Esophagus mucosa (tissue), 1 donor: ENCODE data around the gene RAD51AP1. TPM values are rescaled to one million over a fixed set of nuclear protein-coding genes. Genes with fewer than 3 reads are reported as not detected.
"Not testable (repeated sequence)": the region's sequence is repeated elsewhere in the genome, so short reads cannot be mapped to it uniquely, and the experiment has no call there.

Experiments
- ATAC-seq: fragments of 200-7000 bp; cut with Tn5 transposase; one replicate; pipeline ENCODE4 v1.9.1; 2020
- total RNA-seq: library from RNA; stranded (reverse); gene quantifications from one replicate; pipeline ENCODE4 v1.2.4, GENCODE V29; 2023
- donor health status: DM: yes; HTN: yes; CAD: no.

RAD51AP1 gene, protein sequence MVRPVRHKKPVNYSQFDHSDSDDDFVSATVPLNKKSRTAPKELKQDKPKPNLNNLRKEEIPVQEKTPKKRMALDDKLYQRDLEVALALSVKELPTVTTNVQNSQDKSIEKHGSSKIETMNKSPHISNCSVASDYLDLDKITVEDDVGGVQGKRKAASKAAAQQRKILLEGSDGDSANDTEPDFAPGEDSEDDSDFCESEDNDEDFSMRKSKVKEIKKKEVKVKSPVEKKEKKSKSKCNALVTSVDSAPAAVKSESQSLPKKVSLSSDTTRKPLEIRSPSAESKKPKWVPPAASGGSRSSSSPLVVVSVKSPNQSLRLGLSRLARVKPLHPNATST
- total RNA-seq = 7.9 TPM

- peak; percentile 100 for ATAC-seq
Measured at GRCh38 chr12:4538207-4539160, at the start of gene RAD51AP1. Gene RAD51AP1 (plus strand): TSS chr12:4538890. CDS start chr12:4538940, 50 bp downstream.

GRCh38 chr12:4489556-4489955 lies 49.1 kb upstream of the RAD51AP1 start:
- ATAC-seq = no peak

- no peak for ATAC-seq
Measured at GRCh38 chr12:4490973-4491372, 47.7 kb upstream of the RAD51AP1 start.

GRCh38 chr12:4496145-4496838 lies 42.4 kb upstream of the RAD51AP1 start:
- ATAC-seq = no peak

- no peak for ATAC-seq
Measured at GRCh38 chr12:4499186-4499585, 39.5 kb upstream of the RAD51AP1 start.

GRCh38 chr12:4505376-4505986 lies 33.2 kb upstream of the RAD51AP1 start:
- ATAC-seq = no peak

- ATAC-seq = no peak
Measured at GRCh38 chr12:4506430-4506829, 32.3 kb upstream of the RAD51AP1 start.

DNA sequence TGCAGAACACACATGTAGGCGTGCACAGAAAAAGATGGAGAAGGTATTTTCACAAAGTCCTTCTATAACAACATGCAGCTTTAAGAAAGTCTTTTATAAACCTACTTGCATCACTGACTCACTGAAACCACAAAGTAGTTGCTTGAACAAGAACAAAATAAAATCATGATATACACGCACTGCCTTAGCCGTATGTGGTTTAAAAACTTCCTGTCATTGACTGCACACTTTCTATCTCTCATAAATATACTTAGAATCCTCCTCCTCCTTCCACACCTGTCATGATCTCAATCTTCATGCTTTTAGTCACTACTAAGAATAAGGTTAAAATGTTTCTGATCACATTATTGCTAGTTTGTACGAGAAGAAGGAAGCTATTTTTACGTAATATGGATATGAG lies 31.8 kb upstream of the RAD51AP1 start:
- no peak for ATAC-seq

- ATAC-seq = not testable (repeated sequence)
Measured at GRCh38 chr12:4508503-4508902, 30.2 kb upstream of the RAD51AP1 start.

DNA sequence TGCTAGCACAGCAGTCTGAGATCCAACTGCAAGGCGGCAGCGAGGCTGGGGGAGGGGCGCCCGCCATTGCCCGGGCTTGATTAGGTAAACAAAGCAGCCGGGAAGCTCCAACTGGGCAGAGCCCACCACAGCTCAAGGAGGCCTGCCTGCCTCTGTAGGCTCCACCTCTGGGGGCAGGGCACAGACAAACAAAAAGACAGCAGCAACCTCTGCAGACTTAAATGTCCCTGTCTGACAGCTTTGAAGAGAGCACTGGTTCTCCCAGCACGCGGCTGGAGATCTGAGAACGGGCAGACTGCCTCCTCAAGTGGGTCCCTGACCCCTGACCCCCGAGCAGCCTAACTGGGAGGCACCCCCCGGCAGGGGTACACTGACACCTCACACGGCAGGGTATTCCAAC lies 29.4 kb upstream of the RAD51AP1 start:
- ATAC-seq = not testable (repeated sequence)

DNA sequence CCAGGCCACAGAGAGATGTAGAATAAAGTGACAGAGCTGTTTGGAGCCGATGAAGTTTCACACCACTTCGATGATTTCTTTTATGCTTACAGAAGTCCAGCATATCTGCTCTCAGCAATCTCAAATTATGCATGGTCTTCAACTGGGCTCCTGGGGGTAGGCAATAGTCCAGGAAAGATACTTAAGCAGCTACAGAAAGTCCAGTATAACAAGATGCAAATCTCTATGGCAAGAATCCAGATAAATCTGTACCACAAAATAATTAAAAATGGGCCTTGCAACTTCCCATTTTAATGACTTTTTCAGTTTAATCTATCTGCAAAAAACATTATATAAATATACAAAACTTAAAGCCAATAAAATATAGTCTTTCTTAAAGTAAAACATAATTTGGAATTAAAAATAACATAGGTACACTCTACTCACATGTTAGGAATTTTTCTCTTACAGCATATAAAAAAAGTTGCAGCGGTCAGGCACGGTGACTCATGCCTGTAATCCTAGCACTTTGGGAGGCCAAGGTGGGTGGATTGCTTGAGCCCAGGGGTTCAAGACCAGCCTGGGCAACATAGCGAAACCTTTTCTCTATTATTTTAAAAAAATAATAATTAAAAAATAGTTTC lies 20.5 kb upstream of the RAD51AP1 start:
- no peak for ATAC-seq

- not testable (repeated sequence) for ATAC-seq
Measured at GRCh38 chr12:4523443-4523842, 15.2 kb upstream of the RAD51AP1 start.

- no peak for ATAC-seq
Measured at GRCh38 chr12:4526923-4527546, 11.7 kb upstream of the RAD51AP1 start.

GRCh38 chr12:4530160-4530559 lies 8.5 kb upstream of the RAD51AP1 start:
- ATAC-seq = no peak

GRCh38 chr12:4530982-4531586 lies 7.6 kb upstream of the RAD51AP1 start:
- no peak for ATAC-seq

DNA sequence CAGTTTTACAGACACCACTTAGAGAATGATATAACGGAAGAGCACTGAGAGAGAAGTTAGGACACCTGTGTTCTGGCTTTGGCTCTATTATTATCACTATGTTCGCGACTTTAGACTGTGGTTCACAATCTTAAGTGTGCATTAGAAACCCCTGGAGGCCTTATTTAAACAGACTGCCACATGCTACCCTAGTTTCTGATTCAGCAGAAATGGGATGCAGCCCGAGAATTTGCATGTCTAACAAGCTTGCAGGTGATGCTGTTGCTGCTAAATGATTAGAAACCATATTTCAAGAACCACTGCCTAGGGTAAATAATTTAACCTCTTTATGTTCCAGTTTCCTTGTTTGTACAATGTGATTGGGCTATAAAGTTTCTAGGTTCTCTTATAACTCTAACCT lies 3.6 kb upstream of the RAD51AP1 start:
- no peak for ATAC-seq

DNA sequence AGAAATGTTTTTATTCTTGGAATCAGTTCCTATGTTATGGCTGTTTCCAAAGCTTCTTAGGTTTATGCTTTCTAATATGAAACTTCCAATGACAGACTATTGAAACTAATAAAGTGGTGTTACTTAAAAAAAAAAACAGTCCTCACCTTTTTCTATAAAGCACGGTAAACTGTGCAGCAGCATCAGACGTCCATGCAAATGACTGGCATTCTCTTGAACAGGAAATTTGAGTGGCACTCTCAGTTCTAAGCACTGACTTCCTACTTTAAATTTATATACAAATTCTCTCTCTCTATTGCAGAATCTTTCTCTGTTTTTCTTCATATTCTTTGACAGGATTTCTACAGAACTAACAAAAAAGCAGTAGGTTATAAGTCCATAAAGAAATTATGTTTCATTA lies 2.8 kb upstream of the RAD51AP1 start:
- ATAC-seq = no peak

- ATAC-seq = no peak
Measured at GRCh38 chr12:4539167-4539870, 629 bp downstream of the RAD51AP1 start.

GRCh38 chr12:4540170-4540569 lies 1.5 kb downstream of the RAD51AP1 start:
- no peak for ATAC-seq

DNA sequence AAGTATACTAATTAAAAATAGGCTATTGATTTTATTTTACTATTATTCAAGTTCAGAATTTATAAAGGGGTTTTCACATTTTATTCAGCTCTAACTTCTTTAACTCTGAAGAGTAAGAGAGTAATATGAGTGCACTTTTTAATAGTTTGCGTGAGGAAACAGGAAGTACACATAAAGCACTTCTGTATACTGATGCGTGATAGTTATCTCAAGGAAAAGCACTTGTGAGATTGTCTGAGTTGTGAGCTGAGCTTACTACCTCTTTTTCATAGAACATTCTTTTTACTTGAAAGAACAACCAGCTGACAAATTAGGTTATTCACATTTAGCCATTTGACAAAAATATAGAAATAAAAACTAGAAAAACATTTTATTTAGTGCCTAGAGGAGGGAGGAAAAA lies 1.9 kb downstream of the RAD51AP1 start:
- ATAC-seq = no peak
